ENCODE measurements around the gene YARS1.

GRCh38 chr1:32755098-32755809, 61.9 kb downstream of the YARS1 start:
- TF ChIP-seq EZH2 (IDR thresholded peaks at IDR 0.05) (no peak), POLR2AphosphoS5 (IDR thresholded peaks at IDR 0.05; ENCODE audit: borderline replicate concordance, low read depth, low read length) (no peak)

Measured in SK-N-MC (cell line).